Measurements from ENCODE around the gene SRP14.

- TF ChIP-seq, protein P1, sequence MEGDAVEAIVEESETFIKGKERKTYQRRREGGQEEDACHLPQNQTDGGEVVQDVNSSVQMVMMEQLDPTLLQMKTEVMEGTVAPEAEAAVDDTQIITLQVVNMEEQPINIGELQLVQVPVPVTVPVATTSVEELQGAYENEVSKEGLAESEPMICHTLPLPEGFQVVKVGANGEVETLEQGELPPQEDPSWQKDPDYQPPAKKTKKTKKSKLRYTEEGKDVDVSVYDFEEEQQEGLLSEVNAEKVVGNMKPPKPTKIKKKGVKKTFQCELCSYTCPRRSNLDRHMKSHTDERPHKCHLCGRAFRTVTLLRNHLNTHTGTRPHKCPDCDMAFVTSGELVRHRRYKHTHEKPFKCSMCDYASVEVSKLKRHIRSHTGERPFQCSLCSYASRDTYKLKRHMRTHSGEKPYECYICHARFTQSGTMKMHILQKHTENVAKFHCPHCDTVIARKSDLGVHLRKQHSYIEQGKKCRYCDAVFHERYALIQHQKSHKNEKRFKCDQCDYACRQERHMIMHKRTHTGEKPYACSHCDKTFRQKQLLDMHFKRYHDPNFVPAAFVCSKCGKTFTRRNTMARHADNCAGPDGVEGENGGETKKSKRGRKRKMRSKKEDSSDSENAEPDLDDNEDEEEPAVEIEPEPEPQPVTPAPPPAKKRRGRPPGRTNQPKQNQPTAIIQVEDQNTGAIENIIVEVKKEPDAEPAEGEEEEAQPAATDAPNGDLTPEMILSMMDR (IDR thresholded peaks at IDR 0.05) = no peak
- no peak for TF ChIP-seq POLR2A (IDR thresholded peaks at IDR 0.05)
Observed at GRCh38 chr15:40032125-40032839, 6.7 kb downstream of the SRP14 start.
